ENCODE results near the gene GRIK4. TPM values are rescaled to one million over a fixed set of nuclear protein-coding genes. Genes with fewer than 3 reads are reported as not detected.

Gene GRIK4
- polyA plus RNA-seq, 1 of the 3 experiments (the other 2 are of a cell fraction), result 0.03 TPM

DNA sequence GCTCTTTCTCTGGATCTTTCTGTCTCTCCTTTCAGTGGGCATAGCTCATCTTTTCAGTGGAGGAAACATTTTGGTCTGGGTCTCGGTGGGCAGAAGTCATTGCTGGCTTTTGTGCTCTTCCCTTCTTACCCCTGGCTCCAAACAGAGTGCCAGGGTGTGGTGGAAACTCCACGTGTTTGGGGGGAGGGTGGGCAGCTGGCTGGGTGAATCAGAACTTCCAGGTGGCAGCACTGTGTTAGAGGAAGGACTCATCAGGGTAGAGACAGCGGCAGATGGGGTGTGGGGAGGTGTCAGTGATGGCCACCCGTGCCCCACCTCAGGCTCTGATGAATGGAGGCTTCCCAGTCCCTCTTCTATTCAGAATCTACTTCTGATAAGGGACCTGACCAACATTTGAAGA, 114.0 kb downstream of the GRIK4 start:
- Histone ChIP-seq H3F3A (replicated peaks; ENCODE audit: insufficient read depth) (no peaks in the 10 kb centered on the region), H3K4me2 (no peak overlapping the region), H3K4me1 (ENCODE audit: control insufficient read depth in 1 of 2, insufficient read depth in 2 of 2, low read depth in 1 of 2, low read length in 1 of 2) (peaks cover 0 to 26% of the 10 kb centered on the region in 2 experiments; a peak in 1 of 4 replicates), H3K36me3 (replicated peaks in 1 of 2; ENCODE audit: control insufficient read depth in 1 of 2, insufficient read depth in 2 of 2, low read length in 1 of 2) (no peaks in the 10 kb centered on the region), H3K27me3 (ENCODE audit: insufficient read depth) (no peaks in the 10 kb centered on the region; the same call in 1 of the 2 replicates), H3K4me3 (ENCODE audit: low read depth in 2 of 2, low read length in 1 of 2) (no peak overlapping the region), H3K9me3 (no peaks in the 10 kb centered on the region), H3K9ac (no peak overlapping the region), H3K27ac (ENCODE audit: low read depth in 2 of 2, low read length in 1 of 2) (no peak overlapping the region), H4K20me1 (ENCODE audit: insufficient read depth) (no peaks in the 10 kb centered on the region), H2AFZ (ENCODE audit: low read depth) (no peak overlapping the region), H3K79me2 (ENCODE audit: insufficient read depth) (no peaks in the 10 kb centered on the region), H3K9me2 (no peaks in the 10 kb centered on the region)
- no peak for DNase-seq
- CTCF ChIA-PET, result interaction anchor here (0.7 to 1.7 kb wide), 3 partner anchors 9 to 177 kb away, joined by 3 to 8 read pairs (median 4); no protein-coding TSS in a partner anchor
- WGBS (ENCODE audit: low lambda C conversion rate), result 17% methylated on average over 4 of the region's 4 CpGs
- POLR2A ChIA-PET, result no interaction called here
- TF ChIP-seq FOXJ3 (CRISPR knock-in tag; IDR thresholded peaks at IDR 0.05), result no peak
- no peak for TF ChIP-seq YY1 (IDR thresholded peaks at IDR 0.05; ENCODE audit: low read depth)
- no peak for TF ChIP-seq USF2 (IDR thresholded peaks at IDR 0.05; ENCODE audit: borderline replicate concordance, low read depth, low read length)
- TF ChIP-seq MAX (IDR thresholded peaks at IDR 0.05; ENCODE audit: low read depth), result no peak
- no peak for TF ChIP-seq PBX3 (IDR thresholded peaks at IDR 0.05)
- TF ChIP-seq, protein P1, sequence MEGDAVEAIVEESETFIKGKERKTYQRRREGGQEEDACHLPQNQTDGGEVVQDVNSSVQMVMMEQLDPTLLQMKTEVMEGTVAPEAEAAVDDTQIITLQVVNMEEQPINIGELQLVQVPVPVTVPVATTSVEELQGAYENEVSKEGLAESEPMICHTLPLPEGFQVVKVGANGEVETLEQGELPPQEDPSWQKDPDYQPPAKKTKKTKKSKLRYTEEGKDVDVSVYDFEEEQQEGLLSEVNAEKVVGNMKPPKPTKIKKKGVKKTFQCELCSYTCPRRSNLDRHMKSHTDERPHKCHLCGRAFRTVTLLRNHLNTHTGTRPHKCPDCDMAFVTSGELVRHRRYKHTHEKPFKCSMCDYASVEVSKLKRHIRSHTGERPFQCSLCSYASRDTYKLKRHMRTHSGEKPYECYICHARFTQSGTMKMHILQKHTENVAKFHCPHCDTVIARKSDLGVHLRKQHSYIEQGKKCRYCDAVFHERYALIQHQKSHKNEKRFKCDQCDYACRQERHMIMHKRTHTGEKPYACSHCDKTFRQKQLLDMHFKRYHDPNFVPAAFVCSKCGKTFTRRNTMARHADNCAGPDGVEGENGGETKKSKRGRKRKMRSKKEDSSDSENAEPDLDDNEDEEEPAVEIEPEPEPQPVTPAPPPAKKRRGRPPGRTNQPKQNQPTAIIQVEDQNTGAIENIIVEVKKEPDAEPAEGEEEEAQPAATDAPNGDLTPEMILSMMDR (IDR thresholded peaks at IDR 0.05), result no peak
- no peak for TF ChIP-seq SIN3A (IDR thresholded peaks at IDR 0.05; ENCODE audit: borderline replicate concordance, low read depth, low read length)
- no peak for TF ChIP-seq EZH2phosphoT487 (IDR thresholded peaks at IDR 0.05; ENCODE audit: borderline replicate concordance, low read depth)
- no peak for TF ChIP-seq MXI1 (IDR thresholded peaks at IDR 0.05; ENCODE audit: low read depth, low read length)
- TF ChIP-seq ZBTB33 (IDR thresholded peaks at IDR 0.05; ENCODE audit: borderline replicate concordance, low read depth), result no peak
- TF ChIP-seq JUND (IDR thresholded peaks at IDR 0.05), result no peak
- no peak for TF ChIP-seq SMC3 (IDR thresholded peaks at IDR 0.05; ENCODE audit: low read depth, low read length)
- TF ChIP-seq NRF1 (IDR thresholded peaks at IDR 0.05; ENCODE audit: low read depth, low read length), result no peak
- TF ChIP-seq RAD21 (IDR thresholded peaks at IDR 0.05; ENCODE audit: low read length), result no peak
- TF ChIP-seq FOSL2 (IDR thresholded peaks at IDR 0.05; ENCODE audit: borderline replicate concordance, low read depth), result no peak
- no peak for TF ChIP-seq GATA2 (CRISPR knock-in tag; IDR thresholded peaks at IDR 0.05)
- TF ChIP-seq FOXM1 (IDR thresholded peaks at IDR 0.05; ENCODE audit: low read depth), result no peak
- no peak for TF ChIP-seq NFIC (IDR thresholded peaks at IDR 0.05; ENCODE audit: borderline replicate concordance)

Measured in SK-N-SH (cell line).